ENCODE data around the gene OR51B4. TPM values are rescaled to one million over a fixed set of nuclear protein-coding genes. Genes with fewer than 3 reads are reported as not detected.

The OR51B4 gene
- total and polyA plus RNA-seq, 9 of the 15 experiments (the other 6 are each of a cell fraction or from before 2014, with no cell fraction given): 17.1 to 64.6 (median 39.9) TPM

DNA sequence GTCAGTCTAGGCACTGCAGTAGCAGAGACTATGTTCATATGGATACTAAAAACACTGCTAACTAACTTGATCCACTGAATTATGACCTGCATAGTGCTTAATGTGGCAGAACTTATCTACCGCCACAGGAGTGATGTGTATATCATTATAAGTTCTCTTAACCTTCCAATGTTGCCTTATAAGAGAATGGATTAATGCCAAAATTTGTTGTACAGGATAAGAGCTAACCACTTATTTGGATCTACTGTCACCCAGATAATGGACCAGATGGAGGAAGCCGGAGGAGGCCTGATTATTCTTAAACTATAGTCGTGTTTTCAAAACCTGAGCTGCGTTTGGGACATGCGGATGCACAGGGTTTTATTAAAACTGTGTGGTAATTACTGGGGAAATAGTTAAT is 1.9 kb upstream of the OR51B4 start (continued):
- no peak for TF ChIP-seq RBM14 (IDR thresholded peaks at IDR 0.05; ENCODE audit: borderline replicate concordance, insufficient read depth, low read depth, low read length)
- no peak for TF ChIP-seq MECOM (CRISPR knock-in tag; IDR thresholded peaks at IDR 0.05)
- TF ChIP-seq NR3C1 (CRISPR knock-in tag; IDR thresholded peaks at IDR 0.05): no peak
- TF ChIP-seq, protein P1, sequence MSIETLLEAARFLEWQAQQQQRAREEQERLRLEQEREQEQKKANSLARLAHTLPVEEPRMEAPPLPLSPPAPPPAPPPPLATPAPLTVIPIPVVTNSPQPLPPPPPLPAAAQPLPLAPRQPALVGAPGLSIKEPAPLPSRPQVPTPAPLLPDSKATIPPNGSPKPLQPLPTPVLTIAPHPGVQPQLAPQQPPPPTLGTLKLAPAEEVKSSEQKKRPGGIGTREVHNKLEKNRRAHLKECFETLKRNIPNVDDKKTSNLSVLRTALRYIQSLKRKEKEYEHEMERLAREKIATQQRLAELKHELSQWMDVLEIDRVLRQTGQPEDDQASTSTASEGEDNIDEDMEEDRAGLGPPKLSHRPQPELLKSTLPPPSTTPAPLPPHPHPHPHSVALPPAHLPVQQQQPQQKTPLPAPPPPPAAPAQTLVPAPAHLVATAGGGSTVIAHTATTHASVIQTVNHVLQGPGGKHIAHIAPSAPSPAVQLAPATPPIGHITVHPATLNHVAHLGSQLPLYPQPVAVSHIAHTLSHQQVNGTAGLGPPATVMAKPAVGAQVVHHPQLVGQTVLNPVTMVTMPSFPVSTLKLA (conservative IDR thresholded peaks at IDR 0.05): no peak
- TF ChIP-seq NCOA2 (IDR thresholded peaks at IDR 0.05; ENCODE audit: partially characterized antibody in 2 of 2): no peak
- TF ChIP-seq, protein P2, sequence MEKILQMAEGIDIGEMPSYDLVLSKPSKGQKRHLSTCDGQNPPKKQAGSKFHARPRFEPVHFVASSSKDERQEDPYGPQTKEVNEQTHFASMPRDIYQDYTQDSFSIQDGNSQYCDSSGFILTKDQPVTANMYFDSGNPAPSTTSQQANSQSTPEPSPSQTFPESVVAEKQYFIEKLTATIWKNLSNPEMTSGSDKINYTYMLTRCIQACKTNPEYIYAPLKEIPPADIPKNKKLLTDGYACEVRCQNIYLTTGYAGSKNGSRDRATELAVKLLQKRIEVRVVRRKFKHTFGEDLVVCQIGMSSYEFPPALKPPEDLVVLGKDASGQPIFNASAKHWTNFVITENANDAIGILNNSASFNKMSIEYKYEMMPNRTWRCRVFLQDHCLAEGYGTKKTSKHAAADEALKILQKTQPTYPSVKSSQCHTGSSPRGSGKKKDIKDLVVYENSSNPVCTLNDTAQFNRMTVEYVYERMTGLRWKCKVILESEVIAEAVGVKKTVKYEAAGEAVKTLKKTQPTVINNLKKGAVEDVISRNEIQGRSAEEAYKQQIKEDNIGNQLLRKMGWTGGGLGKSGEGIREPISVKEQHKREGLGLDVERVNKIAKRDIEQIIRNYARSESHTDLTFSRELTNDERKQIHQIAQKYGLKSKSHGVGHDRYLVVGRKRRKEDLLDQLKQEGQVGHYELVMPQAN (IDR thresholded peaks at IDR 0.05; ENCODE audit: borderline replicate concordance): no peak
- TF ChIP-seq, protein P3, sequence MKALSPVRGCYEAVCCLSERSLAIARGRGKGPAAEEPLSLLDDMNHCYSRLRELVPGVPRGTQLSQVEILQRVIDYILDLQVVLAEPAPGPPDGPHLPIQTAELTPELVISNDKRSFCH (CRISPR knock-in tag; IDR thresholded peaks at IDR 0.05): no peak
- TF ChIP-seq, protein P3 (tag; IDR thresholded peaks at IDR 0.05): no peak
- TF ChIP-seq, protein P4, sequence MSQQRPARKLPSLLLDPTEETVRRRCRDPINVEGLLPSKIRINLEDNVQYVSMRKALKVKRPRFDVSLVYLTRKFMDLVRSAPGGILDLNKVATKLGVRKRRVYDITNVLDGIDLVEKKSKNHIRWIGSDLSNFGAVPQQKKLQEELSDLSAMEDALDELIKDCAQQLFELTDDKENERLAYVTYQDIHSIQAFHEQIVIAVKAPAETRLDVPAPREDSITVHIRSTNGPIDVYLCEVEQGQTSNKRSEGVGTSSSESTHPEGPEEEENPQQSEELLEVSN (IDR thresholded peaks at IDR 0.05; ENCODE audit: borderline replicate concordance in 1 of 2, extremely low read depth in 1 of 2, insufficient read depth in 1 of 2, insufficient read length in 1 of 2, low read depth in 1 of 2, low read length in 1 of 2, poor library complexity in 1 of 2, severe bottlenecking in 1 of 2): no peak
- no peak for TF ChIP-seq BRF1 (IDR thresholded peaks at IDR 0.05; ENCODE audit: borderline replicate concordance, extremely low read depth, insufficient read length)
